ENCODE measurements around the gene PRRG1. TPM values are rescaled to one million over a fixed set of nuclear protein-coding genes. Genes with fewer than 3 reads are reported as not detected.
A peak's percentile ranks its signal among the peaks of the same experiment; 100 is the strongest.
"Not testable (repeated sequence)": the region's sequence is repeated elsewhere in the genome, so short reads cannot be mapped to it uniquely, and the experiment has no call there.

The PRRG1 gene
- total RNA-seq, 1 donor from 2014 or later, result 6.3 TPM

DNA sequence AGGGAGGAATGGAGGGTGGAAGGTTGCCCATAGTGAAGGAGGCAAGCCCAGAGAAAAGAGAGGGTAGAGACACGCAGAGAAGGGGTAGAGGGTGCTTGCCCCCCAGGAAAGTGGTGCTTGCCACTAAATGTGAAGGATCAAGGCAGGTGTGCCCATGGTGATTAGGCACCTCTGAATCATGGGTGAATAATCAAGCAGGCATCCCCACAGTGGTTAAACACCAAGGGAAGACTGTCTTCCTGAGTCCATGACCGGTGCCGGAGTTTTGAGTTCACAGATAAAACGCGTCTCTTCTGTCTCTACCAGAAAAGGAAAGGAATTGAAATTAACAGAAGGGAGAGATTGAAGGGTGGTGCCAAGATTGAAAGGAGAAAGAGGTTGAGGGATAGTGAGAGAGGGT, 111.1 kb downstream of the PRRG1 start:
- DNase-seq (ENCODE audit: low spot score); ATAC-seq: not testable (repeated sequence)

DNA sequence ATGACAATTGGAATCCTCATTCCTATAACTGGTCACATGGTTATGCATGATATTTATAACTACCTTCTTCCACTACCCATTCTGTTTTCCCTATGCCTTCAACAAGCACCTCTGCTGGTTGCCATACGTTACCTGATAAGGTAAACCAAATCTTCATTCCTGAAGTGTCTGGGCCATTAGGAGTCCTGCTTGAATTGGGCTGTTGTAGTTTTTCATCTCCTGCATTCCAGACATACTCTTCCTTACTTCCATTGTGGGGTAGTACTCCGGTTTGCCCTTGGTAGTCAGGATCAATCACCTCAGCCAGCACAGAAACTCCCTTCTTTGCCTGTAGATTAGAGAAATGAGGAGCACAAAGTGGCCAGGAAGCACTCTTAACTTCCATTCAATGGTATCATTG, 113.2 kb downstream of the PRRG1 start:
- no peak for DNase-seq (ENCODE audit: low spot score)
- ATAC-seq, result no peak

DNA sequence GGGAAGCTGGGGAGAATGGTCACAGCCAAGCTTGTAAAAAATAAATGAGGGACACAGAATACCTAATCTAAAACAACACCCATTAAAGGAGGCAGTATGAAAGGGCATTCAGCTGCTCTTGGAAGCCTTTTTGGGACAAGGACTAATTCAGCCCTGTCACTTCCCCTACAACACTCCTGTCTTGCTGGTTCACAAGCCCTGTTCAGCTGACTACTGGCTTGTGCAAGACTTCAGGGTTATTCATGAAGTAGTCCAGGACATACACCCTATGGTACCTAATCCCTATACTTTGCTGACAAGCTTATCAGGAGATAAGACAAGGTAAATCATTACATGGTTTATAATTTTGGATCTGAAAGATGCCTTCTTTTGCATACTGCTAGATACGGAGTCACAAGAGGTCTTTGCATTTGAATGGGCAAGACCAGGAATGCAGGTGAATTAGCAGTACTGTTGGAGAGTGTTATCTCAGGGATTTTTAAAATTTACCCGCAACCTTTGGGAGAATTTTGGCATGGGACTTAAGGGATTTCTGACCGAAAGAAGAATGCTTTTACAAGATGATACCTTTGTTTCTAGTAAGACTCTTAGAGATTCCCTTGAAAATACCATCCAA, 119.1 kb downstream of the PRRG1 start:
- DNase-seq (ENCODE audit: low spot score) (no peak), ATAC-seq (no peak)

DNA sequence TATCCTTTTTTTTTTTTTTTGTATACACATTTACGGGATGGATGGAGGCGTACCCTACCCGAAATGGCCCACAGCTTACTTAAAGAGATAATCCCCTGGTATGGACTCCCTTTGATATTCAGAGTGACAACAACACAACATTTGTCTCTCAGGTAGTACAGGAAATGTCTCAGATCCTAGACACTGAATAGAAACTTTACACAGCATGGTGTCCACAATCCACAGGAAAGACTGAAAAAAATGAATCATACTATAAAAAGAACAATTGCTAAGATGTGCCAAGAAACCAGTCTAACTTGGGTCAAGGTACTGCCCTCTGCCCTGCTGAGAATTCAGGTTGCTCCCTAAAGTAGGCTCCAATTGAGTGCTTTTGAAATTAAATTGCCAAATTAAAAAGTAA, 121.5 kb downstream of the PRRG1 start:
- DNase-seq (ENCODE audit: low spot score), result no peak
- ATAC-seq, result no peak

DNA sequence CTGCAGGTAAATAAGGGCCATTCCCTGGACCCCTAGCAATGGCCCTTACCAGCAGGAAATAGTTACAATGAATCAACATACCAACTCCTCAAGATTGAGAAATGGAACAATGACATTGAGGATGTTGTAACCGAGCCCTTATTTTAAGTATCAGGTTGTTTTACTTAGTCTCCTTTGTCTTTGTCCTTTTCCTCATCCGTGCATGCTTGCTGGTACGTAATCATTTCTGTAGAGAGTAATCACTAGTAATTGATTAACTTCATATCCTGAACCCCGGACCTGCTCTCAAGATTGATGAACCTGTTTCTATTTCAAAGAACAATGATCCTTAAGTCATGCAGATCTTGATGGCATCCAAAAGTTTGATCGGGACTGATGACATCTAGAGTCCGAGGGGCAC, 123.7 kb downstream of the PRRG1 start:
- DNase-seq (ENCODE audit: low spot score) (no peak), ATAC-seq (no peak)

DNA sequence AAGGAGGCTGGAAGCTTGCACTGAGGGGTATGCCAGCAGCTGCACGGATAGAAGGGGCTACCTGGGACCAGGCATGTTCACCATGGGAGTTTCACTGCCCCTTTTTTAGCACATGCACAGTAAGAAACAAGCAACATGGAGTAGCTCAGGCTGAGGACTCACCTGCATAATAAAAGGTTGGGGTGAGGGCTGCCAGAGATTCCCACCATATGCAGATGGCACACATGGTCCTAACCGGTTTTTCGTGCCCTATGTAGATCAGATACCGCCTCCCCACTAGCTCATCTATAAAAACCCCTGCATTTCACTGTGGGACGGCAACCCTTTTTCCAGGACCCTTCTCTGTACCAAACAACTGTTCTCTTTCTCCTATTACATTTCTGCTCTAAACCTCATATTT, 125.3 kb downstream of the PRRG1 start:
- DNase-seq (ENCODE audit: low spot score) (no peak), ATAC-seq (no peak)

DNA sequence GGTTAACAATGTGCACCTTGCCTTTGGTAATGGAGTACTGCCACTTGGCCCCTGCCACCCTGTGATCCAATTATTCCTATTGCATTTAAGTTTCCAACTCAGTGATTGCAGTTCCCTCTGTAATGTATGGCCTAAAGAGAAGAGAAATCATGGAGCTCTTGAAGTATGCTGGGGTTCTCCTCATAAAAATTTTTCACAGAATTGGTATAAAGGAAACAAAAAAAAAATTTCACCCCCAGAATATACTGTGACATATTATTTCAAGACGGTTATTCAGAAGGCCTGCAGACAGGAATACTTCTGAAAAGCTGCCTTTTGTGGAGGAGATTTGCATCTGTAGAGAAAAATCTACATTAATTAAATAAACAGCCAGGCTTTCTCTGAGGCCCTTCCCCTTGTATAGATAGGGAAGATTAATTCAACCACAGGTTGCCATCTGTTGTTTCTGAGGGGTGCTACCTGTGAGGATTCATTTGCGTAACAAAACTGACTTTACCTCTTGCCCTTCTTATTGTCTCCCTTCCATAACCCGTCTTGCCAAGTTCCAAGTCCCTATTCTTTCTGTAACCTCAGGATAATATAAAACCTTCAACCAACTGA, 127.5 kb downstream of the PRRG1 start:
- DNase-seq (ENCODE audit: low spot score) (no peak), ATAC-seq (no peak)

DNA sequence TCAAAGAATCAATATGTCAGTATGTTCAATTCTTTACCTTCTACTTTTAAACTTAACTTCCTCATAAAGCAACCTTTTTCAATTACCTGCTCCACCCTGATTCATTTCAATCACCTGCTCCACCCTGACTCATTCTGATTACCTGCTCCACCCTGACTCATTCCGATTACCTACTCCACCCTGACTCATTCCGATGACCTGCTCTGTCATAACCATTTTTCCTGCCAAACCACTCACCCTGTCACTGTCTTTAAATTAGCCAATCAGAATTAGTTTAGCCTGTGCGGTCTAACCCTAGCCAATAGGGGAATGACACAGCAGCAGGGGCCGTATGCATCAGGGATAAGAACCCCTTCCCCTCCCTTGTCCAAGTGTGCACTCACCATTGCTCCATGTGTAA, 135.2 kb downstream of the PRRG1 start:
- ATAC-seq; DNase-seq (ENCODE audit: low spot score): not testable (repeated sequence)

DNA sequence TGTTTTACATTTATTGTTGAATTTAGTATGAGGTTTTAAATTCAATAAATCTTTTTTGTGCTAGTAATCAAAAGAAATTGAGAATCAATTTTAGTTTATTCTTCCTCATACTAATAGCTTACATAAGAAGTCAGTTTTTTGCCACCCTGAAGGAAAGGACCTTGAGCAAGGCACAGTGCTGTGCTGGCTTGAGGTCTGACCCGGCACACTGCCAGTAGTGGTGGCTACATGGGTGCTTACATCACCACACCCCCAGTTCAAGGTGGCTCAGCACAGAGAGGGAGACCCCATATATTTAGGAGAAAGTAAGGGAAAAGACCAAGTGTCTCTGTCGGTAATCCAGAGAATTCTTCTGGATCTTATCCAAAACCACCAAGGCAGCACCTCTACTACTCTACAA, 136.3 kb downstream of the PRRG1 start:
- no peak for ATAC-seq
- no peak for DNase-seq (ENCODE audit: low spot score)

DNA sequence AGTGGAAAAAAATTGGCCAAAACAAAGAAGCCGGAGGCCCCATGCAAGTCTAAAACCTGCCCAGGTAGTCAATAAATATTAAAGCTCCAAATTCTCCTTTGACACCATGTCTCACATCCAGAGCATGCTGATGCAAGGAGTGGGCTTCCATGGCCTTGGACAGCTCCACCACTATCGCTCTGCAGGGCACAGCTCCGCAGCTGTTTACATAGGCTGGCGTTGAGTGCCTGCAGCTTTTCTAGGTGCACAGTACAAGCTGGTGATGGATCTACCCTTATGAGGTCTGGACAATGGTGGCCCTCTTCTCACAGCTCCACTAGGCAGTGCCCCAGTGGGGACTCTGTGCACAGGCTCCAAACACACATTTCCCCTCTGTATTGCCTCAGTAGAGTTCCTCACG, 138.1 kb downstream of the PRRG1 start:
- DNase-seq (ENCODE audit: low spot score) (no peak), ATAC-seq (no peak)

DNA sequence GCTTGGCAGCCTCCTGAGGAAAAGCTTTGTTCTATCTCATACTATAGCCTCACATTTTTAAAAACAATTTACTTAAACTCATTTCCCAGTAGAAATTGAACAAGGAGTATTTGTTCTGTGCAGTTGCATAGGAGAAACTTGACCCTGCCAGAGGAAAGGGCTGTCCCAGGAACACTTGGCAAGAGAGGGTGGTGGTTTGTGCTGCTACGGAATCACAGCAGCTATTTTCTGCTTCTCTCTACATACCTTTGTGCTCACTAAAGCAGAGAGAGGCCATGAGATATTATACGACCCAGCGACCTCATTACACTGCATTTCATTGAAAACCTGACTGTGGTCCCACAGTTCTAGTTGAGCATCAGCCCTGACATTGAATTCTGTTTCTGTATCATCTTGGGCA, 139.2 kb downstream of the PRRG1 start:
- ATAC-seq (no peak), DNase-seq (ENCODE audit: low spot score) (no peak)

DNA sequence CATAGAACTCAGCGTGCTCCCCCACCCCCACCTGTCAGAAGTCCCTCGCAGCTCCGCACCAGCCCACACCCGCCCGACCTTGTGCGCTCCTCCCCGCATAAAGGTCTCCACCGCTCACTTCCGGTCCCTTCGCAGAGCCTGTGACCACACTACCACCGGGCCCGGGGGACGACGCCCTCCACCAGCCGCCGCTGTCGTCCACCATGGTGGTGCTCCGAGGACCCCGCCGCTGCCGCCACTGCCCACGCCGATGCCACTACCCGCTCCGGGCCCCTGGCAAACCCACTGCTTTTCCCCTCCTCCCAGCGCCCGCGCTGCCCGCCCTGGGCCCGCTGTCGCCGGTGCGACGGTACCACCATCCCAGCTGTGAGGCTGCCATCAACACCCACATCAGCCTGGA, 142.5 kb downstream of the PRRG1 start:
- ATAC-seq, result no peak

DNA sequence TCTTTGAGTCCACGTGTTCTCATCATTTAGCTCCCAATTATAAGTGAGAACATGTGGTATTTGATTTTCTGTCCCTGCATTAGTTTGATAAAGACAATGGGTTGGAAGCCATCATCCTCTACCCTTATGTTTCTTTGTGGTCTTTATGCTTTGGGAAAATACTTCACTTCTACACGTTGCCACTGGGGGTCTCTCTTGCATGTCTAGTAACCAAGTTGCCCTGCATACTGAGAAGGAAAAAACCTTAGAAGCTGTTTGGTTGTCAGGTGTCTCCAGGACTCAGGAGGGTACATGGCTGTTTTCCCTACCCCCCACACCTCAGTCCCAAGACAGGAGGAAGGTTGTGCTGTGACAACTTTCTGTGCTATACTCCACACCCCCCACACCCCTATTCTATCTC, 146.6 kb downstream of the PRRG1 start:
- peak; percentile 46 for ATAC-seq
- DNase-seq (ENCODE audit: low spot score), result not testable (repeated sequence)

More for the DNA sequence above, 142.5 kb downstream of the PRRG1 start:
- DNase-seq (ENCODE audit: low spot score), result no peak

DNA sequence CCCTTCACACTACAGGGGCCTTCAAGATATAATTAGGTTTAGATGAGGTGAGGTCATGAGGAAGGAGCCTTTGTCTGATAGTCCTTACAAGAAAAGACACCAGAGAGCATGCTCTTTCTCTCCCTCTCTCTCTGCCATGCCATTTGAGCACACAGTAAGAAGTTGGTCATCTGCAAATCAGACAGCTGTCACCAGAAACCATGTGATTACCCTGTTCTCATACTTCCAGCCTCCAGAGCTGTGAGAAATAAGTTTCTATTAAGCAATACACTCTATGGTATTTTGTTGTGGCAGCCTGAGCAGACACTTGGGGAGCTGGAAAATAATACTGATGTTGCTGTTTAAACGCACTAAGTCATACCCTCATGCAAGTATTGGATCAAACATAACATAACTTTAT, 148.0 kb downstream of the PRRG1 start:
- DNase-seq (ENCODE audit: low spot score); ATAC-seq: not testable (repeated sequence)

DNA sequence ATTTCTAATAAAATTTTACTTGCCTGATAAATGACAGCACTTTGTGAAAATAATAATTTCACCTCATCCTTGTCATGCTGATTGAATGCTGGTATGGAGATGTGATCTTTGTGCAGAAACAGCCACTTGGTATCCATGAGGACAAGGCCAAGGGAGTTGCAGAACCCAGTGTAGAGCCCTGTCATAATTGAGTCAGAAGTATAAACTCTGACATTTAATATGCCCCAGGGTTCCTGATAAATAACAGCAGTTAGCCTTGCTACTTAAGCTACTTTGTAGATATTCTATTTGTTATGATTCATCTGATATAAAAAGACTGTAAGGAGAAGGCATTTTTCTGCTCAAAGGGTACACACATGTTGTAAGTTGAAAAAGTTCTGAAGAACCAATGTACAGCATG, 149.2 kb downstream of the PRRG1 start:
- not testable (repeated sequence) for ATAC-seq; DNase-seq (ENCODE audit: low spot score)

DNA sequence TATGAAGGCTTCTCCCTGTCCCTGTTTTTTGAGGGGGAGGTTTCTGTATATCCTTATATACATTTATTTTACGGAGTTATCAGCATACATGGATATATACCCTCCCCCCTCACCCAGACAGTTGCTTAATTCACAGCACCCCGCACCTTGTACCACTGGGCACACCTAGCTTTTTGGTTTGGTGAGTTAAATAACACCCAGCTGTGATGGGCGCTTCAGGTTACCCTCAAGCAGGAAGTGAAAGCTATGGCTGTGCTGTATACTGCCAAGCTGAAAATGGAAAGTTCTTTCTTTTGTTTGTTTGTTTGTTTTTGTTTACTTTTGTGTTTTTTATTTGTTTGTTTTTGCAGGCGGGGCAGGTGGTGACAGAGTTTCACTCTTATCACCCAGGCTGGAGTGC, 150.5 kb downstream of the PRRG1 start:
- not testable (repeated sequence) for ATAC-seq; DNase-seq (ENCODE audit: low spot score)

DNA sequence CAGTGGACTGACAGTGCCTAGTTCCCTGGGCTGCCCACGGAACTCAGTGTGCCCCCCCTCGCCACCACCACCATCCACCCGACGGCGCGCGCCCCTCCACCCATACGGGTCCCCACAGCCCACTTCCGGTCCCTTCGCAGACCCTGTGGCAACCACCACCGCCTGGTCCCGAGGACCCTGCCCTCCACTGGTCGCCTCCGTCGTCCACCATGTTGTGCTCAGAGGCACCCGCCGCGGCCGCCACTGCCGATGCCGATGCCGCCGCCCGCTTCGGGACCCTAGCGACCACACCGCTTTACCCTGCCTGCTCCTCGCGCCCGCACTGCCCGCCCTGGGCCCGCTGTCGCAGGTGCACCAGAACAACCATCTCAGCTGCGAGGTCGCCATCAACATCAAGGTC, 155.8 kb downstream of the PRRG1 start:
- DNase-seq (ENCODE audit: low spot score), result no peak
- ATAC-seq, result no peak

Other genes with a start within 250 kb of the PRRG1 start
- gene LANCL3, start 222.3 kb downstream of the PRRG1 start, total RNA-seq, result 0.05 TPM

Measured in left lobe of liver (tissue), 2 donors.